Endothelial cell of umbilical vein (primary cell): ENCODE results near the gene SART1. TPM values are rescaled to one million over a fixed set of nuclear protein-coding genes. Genes with fewer than 3 reads are reported as not detected.

Experiments used
- BruUV-seq: library from RNA; stranded (reverse); fragments of 400-500 nt; replicated peaks from 2 replicates; lab custom pipeline; 2021; lab: Mats Ljungman, UMichigan
- CTCF ChIA-PET: fragments of 300-600, 350-600 bp; sonication (Branson Sonifier 250); formaldehyde crosslinking; loops from one replicate; lab custom pipeline; 2021; ENCODE audit warnings: antibody characterized with exemption, inconsistent platforms; lab: Charles Lee
- POLR2A ChIA-PET: fragments of 300-600, 350-600 bp; sonication (Branson Sonifier 250); formaldehyde crosslinking; loops from one replicate; lab custom pipeline; 2021; ENCODE audit warnings: antibody characterized with exemption, inconsistent platforms; lab: Charles Lee
- DNase-seq: peaks from one replicate; pipeline ENCODE4 v3.0.0-alpha.2; 2011; ENCODE audit warnings: low read depth, low spot score
- FAIRE-seq: peaks from 2 replicates; lab custom pipeline; 2011; peaks lifted over from hg19 to GRCh38; lab: Jason Lieb, UNC
- H2AFZ ChIP-seq: 2 replicates; pipeline ENCODE4 v1.6.0; 2012; ENCODE audit warnings: low read depth, low read length, control low read depth, inconsistent platforms
- H3K27ac ChIP-seq: 2 replicates; pipeline ENCODE4 v1.5.1; 2011; ENCODE audit warnings: low read depth, mild to moderate bottlenecking, control low read depth, low read length, moderate library complexity; ENCODE audit not compliant: insufficient read depth
- H3K27me3 ChIP-seq, 2 experiments: 2 replicates each; pipeline versions ENCODE4 v1.6.0 to v1.6.1; 2011; ENCODE audit warnings: low read length in 2 of 2, mixed read lengths in 1 of 2; ENCODE audit not compliant: control insufficient read depth in 2 of 2, insufficient read depth in 2 of 2
- H3K36me3 ChIP-seq, 2 experiments: 2 replicates in 1 of 2; 3 replicates in 1 of 2; pipeline ENCODE4 v1.5.1; 2011; ENCODE audit warnings: low read length in 2 of 2, mild to moderate bottlenecking in 1 of 2, moderate library complexity in 1 of 2; ENCODE audit not compliant: control insufficient read depth in 2 of 2, insufficient read depth in 2 of 2; ENCODE audit errors: extremely low read depth in 1 of 2
- H3K4me1 ChIP-seq: 3 replicates; pipeline ENCODE4 v1.5.1; 2011; ENCODE audit warnings: mild to moderate bottlenecking, low read length; ENCODE audit not compliant: control insufficient read depth, insufficient read depth; ENCODE audit errors: extremely low read depth
- H3K4me2 ChIP-seq: 2 replicates; pipeline ENCODE4 v1.6.1; 2011; ENCODE audit warnings: low read length, control low read depth, mixed read lengths; ENCODE audit not compliant: insufficient read depth
- H3K4me3 ChIP-seq, 3 experiments: fragments of 200-600 bp in 1 of 3; sonication (generic), shearing (Covaris generic) in 1 of 3; replicated peaks in 1 of 3; 2 replicates each; pipeline ENCODE4 v1.5.1; 2011 to 2016; ENCODE audit warnings: control low read depth in 3 of 3, low read length in 3 of 3, mild to moderate bottlenecking in 2 of 3, inconsistent platforms in 1 of 3, low read depth in 1 of 3, moderate library complexity in 1 of 3; ENCODE audit not compliant: insufficient read depth in 1 of 3
- H3K79me2 ChIP-seq: 2 replicates; pipeline ENCODE4 v1.6.0; 2012; ENCODE audit warnings: low read length, inconsistent platforms; ENCODE audit not compliant: control insufficient read depth, insufficient read depth
- H3K9ac ChIP-seq: replicated peaks from 2 replicates; pipeline ENCODE3; 2011; ENCODE audit warnings: low read length, control low read depth; ENCODE audit not compliant: insufficient read depth; ENCODE audit errors: extremely low read depth
- H3K9me1 ChIP-seq: replicated peaks from 3 replicates; pipeline ENCODE4 v1.6.0; 2011; ENCODE audit warnings: mild to moderate bottlenecking, low read length; ENCODE audit not compliant: control insufficient read depth, insufficient read depth; ENCODE audit errors: extremely low read depth
- H3K9me3 ChIP-seq: replicated peaks from 2 replicates; pipeline ENCODE4 v1.5.1; 2012; ENCODE audit warnings: low read length, inconsistent platforms; ENCODE audit not compliant: control insufficient read depth, insufficient read depth
- H4K20me1 ChIP-seq: replicated peaks from 2 replicates; pipeline ENCODE3; 2011; ENCODE audit warnings: mild to moderate bottlenecking, low read length; ENCODE audit not compliant: control insufficient read depth, insufficient read depth; ENCODE audit errors: extremely low read depth
- EZH2 ChIP-seq: IDR thresholded peaks from 2 replicates; pipeline ENCODE4 v1.6.1; 2012; ENCODE audit warnings: borderline replicate concordance, low read depth, mild to moderate bottlenecking, moderate library complexity, low read length, inconsistent platforms; ENCODE audit not compliant: severe bottlenecking
- FOS ChIP-seq: IDR thresholded peaks from 2 replicates; pipeline ENCODE4 v1.6.1; 2011; ENCODE audit warnings: mild to moderate bottlenecking, low read length, moderate library complexity, borderline replicate concordance; ENCODE audit not compliant: insufficient read depth
- GATA2 ChIP-seq: IDR thresholded peaks from 2 replicates; pipeline ENCODE4 v1.7.0; 2011; ENCODE audit warnings: low read depth, mild to moderate bottlenecking, moderate library complexity, mixed read lengths, low read length; ENCODE audit not compliant: insufficient read length, insufficient read depth
- JUN ChIP-seq: IDR thresholded peaks from 2 replicates; pipeline ENCODE4 v1.6.1; 2011; ENCODE audit warnings: borderline replicate concordance, low read depth; ENCODE audit not compliant: insufficient read length, insufficient read depth
- MYC ChIP-seq: IDR thresholded peaks from one replicate; pipeline ENCODE4 v1.6.1; 2011; ENCODE audit warnings: mild to moderate bottlenecking, low read depth, low read length
- POLR2A ChIP-seq: IDR thresholded peaks from 2 replicates; pipeline ENCODE4 v1.6.1; 2012; ENCODE audit warnings: low read depth, mild to moderate bottlenecking, control low read depth, low read length
- POLR2AphosphoS5 ChIP-seq: IDR thresholded peaks from 2 replicates; pipeline ENCODE4 v1.6.1; 2012; ENCODE audit warnings: low read depth, mild to moderate bottlenecking, control low read depth, low read length, moderate library complexity; ENCODE audit not compliant: insufficient read depth
- dilution Hi-C: fragments of 300-500 bp; cut with MboI; formaldehyde crosslinking; loops from one replicate; pipeline ENCODE4 v1.15.0; 2019; ENCODE audit warnings: low sequenced_read_pairs; ENCODE audit not compliant: extremely low pct_ligation_motif_present
- intact Hi-C: fragments of 100-400 bp; cut with micrococcal nuclease; formaldehyde crosslinking; loops from one replicate; pipeline ENCODE4 v1.10.0; 2022
- polyA plus RNA-seq, 4 experiments: library from polyadenylated mRNA; depleted of rRNA in 3 of 4; stranded (reverse) in 3 of 4; unstranded in 1 of 4; fragments of >200 nt; gene quantifications; 2 replicates each; pipeline versions ENCODE4 v1.2.1 to v1.2.3, GENCODE V29; 2011 to 2012; ENCODE audit warnings: missing spikeins in 1 of 4
- total RNA-seq: library from RNA; stranded (reverse); gene quantifications from 2 replicates; pipeline ENCODE4 v1.2.3, GENCODE V29; 2021
- TF ChIP-seq, protein P1 (sequence below), 2 donors: IDR thresholded peaks; 1 replicate in 1 of 2; 2 replicates in 1 of 2; pipeline ENCODE4 v1.5.1; 2011; ENCODE audit warnings: low read length in 2 of 2, mild to moderate bottlenecking in 2 of 2, moderate library complexity in 2 of 2, control low read depth in 1 of 2, inconsistent platforms in 1 of 2, low read depth in 1 of 2; ENCODE audit not compliant: insufficient read depth in 1 of 2; ENCODE audit errors: extremely low read depth in 1 of 2
- TF ChIP-seq, protein P2 (sequence below): IDR thresholded peaks from 2 replicates; pipeline ENCODE4 v1.6.1; 2011; ENCODE audit not compliant: insufficient read depth, insufficient read length

The SART1 gene
- total and polyA plus RNA-seq, 2 donors (not counting 3 experiments of a cell fraction or from before 2014, with no cell fraction given) = 21.8 to 62.7 TPM

DNA sequence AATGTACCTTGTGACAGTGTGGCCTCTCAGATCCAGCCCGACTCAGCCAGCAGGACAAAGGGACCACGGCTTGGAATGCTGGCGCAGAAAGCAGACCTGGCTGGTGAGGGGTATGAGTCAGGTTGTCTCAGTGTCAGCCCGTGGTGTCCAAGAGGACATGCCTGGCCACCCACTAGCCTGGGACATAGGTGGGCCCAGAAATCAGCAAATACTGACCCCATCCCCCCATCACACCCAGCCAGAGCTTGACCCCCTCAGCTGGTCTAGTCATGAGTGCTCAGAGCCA lies 45.3 kb downstream of the SART1 start:
- ChIA-PET POLR2A (no interaction called here), CTCF (interaction anchor here (3.9 kb wide), 1 partner anchor 15 kb away, joined by 37 read pairs; no protein-coding TSS in a partner anchor)
- no peak overlapping the region for H2AFZ ChIP-seq
- H3K36me3 ChIP-seq = peaks cover 0 to 7% of the 10 kb centered on the region in 2 experiments
- TF ChIP-seq FOS (no peak), MYC (no peak), GATA2 (no peak), EZH2 (no peak), POLR2AphosphoS5 (no peak), POLR2A (no peak), JUN (no peak)
- TF ChIP-seq, protein P1, sequence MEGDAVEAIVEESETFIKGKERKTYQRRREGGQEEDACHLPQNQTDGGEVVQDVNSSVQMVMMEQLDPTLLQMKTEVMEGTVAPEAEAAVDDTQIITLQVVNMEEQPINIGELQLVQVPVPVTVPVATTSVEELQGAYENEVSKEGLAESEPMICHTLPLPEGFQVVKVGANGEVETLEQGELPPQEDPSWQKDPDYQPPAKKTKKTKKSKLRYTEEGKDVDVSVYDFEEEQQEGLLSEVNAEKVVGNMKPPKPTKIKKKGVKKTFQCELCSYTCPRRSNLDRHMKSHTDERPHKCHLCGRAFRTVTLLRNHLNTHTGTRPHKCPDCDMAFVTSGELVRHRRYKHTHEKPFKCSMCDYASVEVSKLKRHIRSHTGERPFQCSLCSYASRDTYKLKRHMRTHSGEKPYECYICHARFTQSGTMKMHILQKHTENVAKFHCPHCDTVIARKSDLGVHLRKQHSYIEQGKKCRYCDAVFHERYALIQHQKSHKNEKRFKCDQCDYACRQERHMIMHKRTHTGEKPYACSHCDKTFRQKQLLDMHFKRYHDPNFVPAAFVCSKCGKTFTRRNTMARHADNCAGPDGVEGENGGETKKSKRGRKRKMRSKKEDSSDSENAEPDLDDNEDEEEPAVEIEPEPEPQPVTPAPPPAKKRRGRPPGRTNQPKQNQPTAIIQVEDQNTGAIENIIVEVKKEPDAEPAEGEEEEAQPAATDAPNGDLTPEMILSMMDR (IDR thresholded peaks at IDR 0.05; ENCODE audit: extremely low read depth in 1 of 2, insufficient read depth in 1 of 2, low read depth in 1 of 2, low read length in 2 of 2) = no peak
- TF ChIP-seq, protein P2, sequence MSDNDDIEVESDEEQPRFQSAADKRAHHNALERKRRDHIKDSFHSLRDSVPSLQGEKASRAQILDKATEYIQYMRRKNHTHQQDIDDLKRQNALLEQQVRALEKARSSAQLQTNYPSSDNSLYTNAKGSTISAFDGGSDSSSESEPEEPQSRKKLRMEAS = no peak
- no peak overlapping the region for H3K27ac ChIP-seq
- H3K27me3 ChIP-seq = peaks cover 2% of the 10 kb centered on the region in 2 experiments
- BruUV-seq = no TSS peak
- no peaks in the 10 kb centered on the region for H3K9me3 ChIP-seq
- DNase-seq = no peak
- no peak overlapping the region for H3K9ac ChIP-seq
- intact Hi-C loops (no loop called here), dilution Hi-C loops (no loop called here)
- H3K9me1 ChIP-seq = no peaks in the 10 kb centered on the region
- no peaks in the 10 kb centered on the region for H4K20me1 ChIP-seq
- peaks cover 15% of the 10 kb centered on the region for H3K79me2 ChIP-seq
- peaks cover 6% of the 10 kb centered on the region for H3K4me1 ChIP-seq
- H3K4me2 ChIP-seq = no peak overlapping the region
- no peak overlapping the region for H3K4me3 ChIP-seq
- no peak for FAIRE-seq
